GM19468 (cell line): ENCODE measurements around the gene KIAA1210.
"Not testable (repeated sequence)": the region's sequence is repeated elsewhere in the genome, so short reads cannot be mapped to it uniquely, and the experiment has no call there.

ENCODE experiments used
- ATAC-seq: cut with Tn5 transposase; IDR thresholded peaks from one replicate; pipeline ENCODE4 v1.9.1; 2021; ENCODE audit warnings: mild to moderate bottlenecking, moderate library complexity, moderate number of reproducible peaks; ENCODE audit not compliant: unreplicated experiment; ENCODE audit errors: extremely low read depth

KIAA1210 gene

DNA sequence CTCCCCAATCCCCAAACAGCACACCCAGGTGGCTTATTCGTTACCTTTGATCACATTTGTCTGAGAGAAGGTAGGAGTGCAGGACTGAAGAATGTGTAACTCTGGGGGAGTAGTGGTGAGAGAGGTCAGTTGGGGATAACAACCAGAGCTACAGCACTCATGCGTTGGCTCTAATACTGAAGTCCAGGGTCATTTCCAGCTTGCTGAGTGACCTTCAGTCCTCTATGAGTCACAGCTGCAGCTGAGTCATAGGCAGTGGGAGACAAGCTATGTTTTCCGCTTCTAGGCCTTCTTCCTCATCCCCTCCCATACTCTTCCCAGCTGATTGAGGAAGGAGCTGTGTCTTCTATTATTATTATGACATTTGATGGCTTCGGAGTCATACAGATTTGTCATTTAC lies 86.4 kb downstream of the KIAA1210 start:
- ATAC-seq: no peak

DNA sequence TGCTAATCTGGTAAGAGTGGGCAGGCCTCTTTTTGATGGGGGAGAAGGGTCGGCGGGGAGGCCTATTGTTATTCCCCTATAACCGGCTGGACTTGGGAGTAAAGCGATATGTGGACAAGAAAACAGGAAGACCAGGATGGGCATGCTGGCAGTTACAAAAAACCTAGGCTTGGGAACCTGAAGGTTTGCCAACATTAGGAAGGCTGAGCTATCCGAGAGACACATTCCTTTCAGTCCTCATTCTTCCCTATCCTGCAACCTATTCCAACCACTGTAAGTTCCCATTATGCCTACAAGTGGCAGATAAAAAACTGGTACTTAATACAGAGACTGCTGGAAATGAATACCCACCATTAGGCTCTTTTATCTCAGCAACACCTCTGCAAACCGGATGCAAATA lies 87.2 kb downstream of the KIAA1210 start:
- ATAC-seq: no peak

- no peak for ATAC-seq
Observed at GRCh38 chrX:119036107-119037029, 91.2 kb downstream of the KIAA1210 start.

GRCh38 chrX:119030990-119031389 lies 96.6 kb downstream of the KIAA1210 start:
- no peak for ATAC-seq

GRCh38 chrX:119029656-119030055 lies 98.0 kb downstream of the KIAA1210 start:
- ATAC-seq: not testable (repeated sequence)

DNA sequence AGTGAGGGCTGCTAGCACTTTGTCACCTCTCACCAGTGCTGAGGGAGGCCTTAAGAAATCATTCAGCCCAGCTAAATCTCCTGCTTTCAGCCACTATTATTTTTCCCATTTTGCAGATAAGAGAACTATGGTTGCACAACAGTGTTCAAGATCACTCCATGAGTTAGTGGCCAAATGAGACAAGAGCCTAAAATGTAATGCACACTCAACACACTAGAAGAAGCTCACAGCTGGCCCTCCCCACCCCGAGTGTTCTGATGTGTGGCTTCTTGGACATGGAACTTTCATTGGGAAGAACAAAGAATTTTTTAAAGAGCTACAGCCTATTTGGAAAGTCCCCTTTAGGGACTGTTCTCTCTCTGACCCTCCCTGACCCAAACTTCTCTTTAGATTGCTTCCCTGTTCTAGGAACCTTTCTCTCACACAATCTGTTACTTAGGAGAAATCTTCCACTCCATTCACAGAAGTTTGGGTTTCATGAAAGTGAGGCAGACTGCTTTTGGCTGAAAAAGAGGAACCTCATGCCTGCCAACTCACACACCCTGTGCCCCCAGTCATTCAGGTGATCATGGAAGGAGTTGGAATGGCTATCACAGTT lies 98.8 kb downstream of the KIAA1210 start:
- no peak for ATAC-seq
